OCI-LY7 (cell line): ENCODE results near the gene FAM90A1.
"Not testable (repeated sequence)": the region's sequence is repeated elsewhere in the genome, so short reads cannot be mapped to it uniquely, and the experiment has no call there.

Source experiments
- CTCF ChIP-seq: fragments of 200-600 bp; sonication (generic); conservative IDR thresholded peaks from 2 replicates; pipeline ENCODE4 v1.5.1; 2014; ENCODE audit warnings: mild to moderate bottlenecking, antibody characterized with exemption, low read length, moderate library complexity, mixed read lengths
- EZH2phosphoT487 ChIP-seq: fragments of 200-600 bp; sonication (generic); IDR thresholded peaks from 2 replicates; pipeline ENCODE4 v1.6.1; 2018; ENCODE audit warnings: low read depth, borderline replicate concordance, mild to moderate bottlenecking, mixed run types, antibody characterized with exemption, low read length, moderate library complexity, mixed read lengths

- TF ChIP-seq CTCF, EZH2phosphoT487: not testable (repeated sequence)
Measured at GRCh38 chr12:8221375-8221774, 6.0 kb downstream of the FAM90A1 start.
